SH-SY5Y (cell line): ENCODE results near the gene RAI14.

Experiments used
- GATA2 ChIP-seq: IDR thresholded peaks from 2 replicates; pipeline ENCODE4 v1.6.1; 2011; ENCODE audit warnings: mild to moderate bottlenecking, low read depth, low read length
- GATA3 ChIP-seq: IDR thresholded peaks from 2 replicates; pipeline ENCODE4 v1.6.1; 2011; ENCODE audit warnings: low read depth, mild to moderate bottlenecking, low read length, moderate library complexity

- TF ChIP-seq GATA3 (no peak), GATA2 (no peak)
Observed at GRCh38 chr5:34735491-34736426, 79.6 kb downstream of the RAI14 start.
